ENCODE results near the gene MET.

DNA sequence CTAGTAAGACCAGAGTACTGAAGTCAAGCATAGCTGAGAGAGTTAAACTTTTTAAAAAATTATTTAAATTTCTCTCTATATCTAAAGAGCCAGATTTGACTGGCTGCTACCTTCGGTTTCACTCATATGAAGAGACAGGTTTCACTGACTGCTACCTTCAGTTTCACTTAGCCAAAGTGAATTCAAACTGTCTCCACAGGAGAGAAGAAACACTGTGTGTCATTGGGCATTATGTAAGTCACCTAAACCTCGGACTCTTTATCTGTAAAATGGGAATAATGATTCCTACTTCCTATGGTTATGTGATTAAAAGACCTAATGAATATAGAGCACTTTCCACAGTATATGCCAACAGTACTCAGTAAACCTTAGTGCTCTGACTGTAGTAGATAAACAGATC is 41.6 kb upstream of the MET start:
- TF ChIP-seq, protein P1, sequence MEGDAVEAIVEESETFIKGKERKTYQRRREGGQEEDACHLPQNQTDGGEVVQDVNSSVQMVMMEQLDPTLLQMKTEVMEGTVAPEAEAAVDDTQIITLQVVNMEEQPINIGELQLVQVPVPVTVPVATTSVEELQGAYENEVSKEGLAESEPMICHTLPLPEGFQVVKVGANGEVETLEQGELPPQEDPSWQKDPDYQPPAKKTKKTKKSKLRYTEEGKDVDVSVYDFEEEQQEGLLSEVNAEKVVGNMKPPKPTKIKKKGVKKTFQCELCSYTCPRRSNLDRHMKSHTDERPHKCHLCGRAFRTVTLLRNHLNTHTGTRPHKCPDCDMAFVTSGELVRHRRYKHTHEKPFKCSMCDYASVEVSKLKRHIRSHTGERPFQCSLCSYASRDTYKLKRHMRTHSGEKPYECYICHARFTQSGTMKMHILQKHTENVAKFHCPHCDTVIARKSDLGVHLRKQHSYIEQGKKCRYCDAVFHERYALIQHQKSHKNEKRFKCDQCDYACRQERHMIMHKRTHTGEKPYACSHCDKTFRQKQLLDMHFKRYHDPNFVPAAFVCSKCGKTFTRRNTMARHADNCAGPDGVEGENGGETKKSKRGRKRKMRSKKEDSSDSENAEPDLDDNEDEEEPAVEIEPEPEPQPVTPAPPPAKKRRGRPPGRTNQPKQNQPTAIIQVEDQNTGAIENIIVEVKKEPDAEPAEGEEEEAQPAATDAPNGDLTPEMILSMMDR (IDR thresholded peaks at IDR 0.05) = no peak
- TF ChIP-seq POLR2A (IDR thresholded peaks at IDR 0.05) (no peak), EP300 (IDR thresholded peaks at IDR 0.05) (no peak)
